HepG2 (cell line): Measurements from ENCODE around the gene L3MBTL4. TPM values are rescaled to one million over a fixed set of nuclear protein-coding genes. Genes with fewer than 3 reads are reported as not detected.

Experiments used
- ATAC-seq: fragments of 200-7000 bp; cut with Tn5 transposase; 3 replicates; pipeline ENCODE4 v1.9.1; 2020; ENCODE audit warnings: mild to moderate bottlenecking, moderate library complexity
- BruUV-seq: library from RNA; stranded (reverse); fragments of 400-500 nt; replicated peaks from 2 replicates; lab custom pipeline; 2021; lab: Mats Ljungman, UMichigan
- CTCF ChIA-PET: fragments of 300-600 bp; formaldehyde crosslinking; extraction: SDS; loops from one replicate; lab custom pipeline; 2021; ENCODE audit warnings: low total read pairs, inconsistent platforms, low intra/inter-chr PET ratio; lab: Yijun Ruan, JAX
- POLR2A ChIA-PET: fragments of 350-600 bp; sonication (Branson Sonifier 250); formaldehyde crosslinking; loops from one replicate; lab custom pipeline; 2020; ENCODE audit warnings: antibody characterized with exemption, inconsistent platforms; lab: Yijun Ruan, JAX
- DNase-seq: peaks from one replicate; pipeline ENCODE4 v3.0.0-alpha.2; 2015; ENCODE audit warnings: low spot score
- FAIRE-seq: peaks from 3 replicates; lab custom pipeline; 2011; peaks lifted over from hg19 to GRCh38; lab: Jason Lieb, UNC
- H2AFZ ChIP-seq: one replicate; pipeline ENCODE4 v1.6.1; 2011; ENCODE audit warnings: low read length, inconsistent platforms
- H3K27ac ChIP-seq: fragments of 300-600 bp; 3 replicates; pipeline ENCODE4 v1.8.0; 2011; ENCODE audit warnings: mixed run types, mild to moderate bottlenecking, mixed read lengths, low read length, inconsistent platforms; ENCODE audit not compliant: insufficient read depth; ENCODE audit errors: extremely low read length
- H3K27me3 ChIP-seq, 2 experiments: fragments of 200-600 bp in 1 of 2; 2 replicates in 1 of 2; 3 replicates in 1 of 2; pipeline versions ENCODE4 v1.6.0 to v1.8.0; 2011; ENCODE audit warnings: low read length in 2 of 2, mild to moderate bottlenecking in 2 of 2, moderate library complexity in 2 of 2, inconsistent platforms in 1 of 2; ENCODE audit not compliant: insufficient read depth in 2 of 2, control insufficient read depth in 1 of 2
- H3K36me3 ChIP-seq, 2 experiments: fragments of 200-600 bp in 1 of 2; replicated peaks in 1 of 2; 2 replicates in 1 of 2; 3 replicates in 1 of 2; pipeline versions ENCODE4 v1.5.1 to v1.8.0; 2011; ENCODE audit warnings: low read length in 2 of 2, inconsistent platforms in 1 of 2; ENCODE audit not compliant: insufficient read depth in 2 of 2, control insufficient read depth in 1 of 2
- H3K4me1 ChIP-seq: 2 replicates; pipeline ENCODE4 v1.5.1; 2012; ENCODE audit warnings: low read length, inconsistent platforms; ENCODE audit not compliant: insufficient read depth
- H3K4me2 ChIP-seq: 2 replicates; pipeline ENCODE4 v1.6.0; 2011; ENCODE audit warnings: low read depth, low read length, inconsistent platforms
- H3K4me3 ChIP-seq, 3 experiments: fragments of 200-600 bp in 1 of 3; sonication (generic), shearing (Covaris generic) in 1 of 3; replicated peaks in 1 of 3; 2 replicates each; pipeline ENCODE4 v1.5.1; 2011 to 2016; ENCODE audit warnings: low read length in 3 of 3, inconsistent platforms in 2 of 3, low read depth in 2 of 3, mild to moderate bottlenecking in 2 of 3, control low read depth in 1 of 3, mixed read lengths in 1 of 3; ENCODE audit not compliant: insufficient read depth in 1 of 3
- H3K79me2 ChIP-seq: one replicate; pipeline ENCODE4 v1.6.1; 2011; ENCODE audit warnings: low read length, inconsistent platforms; ENCODE audit not compliant: insufficient read depth
- H3K9ac ChIP-seq: 2 replicates; pipeline ENCODE4 v1.6.0; 2011; ENCODE audit warnings: mild to moderate bottlenecking, low read depth, low read length, inconsistent platforms; ENCODE audit not compliant: insufficient read depth
- H3K9me3 ChIP-seq: 2 replicates; pipeline ENCODE4 v1.5.1; 2012; ENCODE audit warnings: mild to moderate bottlenecking, low read length
- H4K20me1 ChIP-seq: 2 replicates; pipeline ENCODE4 v1.6.0; 2011; ENCODE audit warnings: inconsistent platforms, mild to moderate bottlenecking, low read length, moderate library complexity; ENCODE audit not compliant: insufficient read depth
- CEBPG ChIP-seq: IDR thresholded peaks from 2 replicates; pipeline ENCODE4 v1.6.1; 2016
- ELF3 ChIP-seq: IDR thresholded peaks from 2 replicates; pipeline ENCODE4 v1.6.1; 2016; ENCODE audit warnings: missing genetic modification reagents, missing compliant biosample characterization
- FOXA3 ChIP-seq: IDR thresholded peaks from 2 replicates; pipeline ENCODE4 v1.6.1; 2016; ENCODE audit warnings: missing genetic modification reagents, missing compliant biosample characterization
- FOXC1 ChIP-seq: sonication (generic); formaldehyde crosslinking; IDR thresholded peaks from 2 replicates; pipeline ENCODE4 v1.8.0; 2022; ENCODE audit warnings: mild to moderate bottlenecking, missing genetic modification reagents, borderline replicate concordance
- FOXP1 ChIP-seq, 2 experiments: fragments of 450-650 bp in 1 of 2; IDR thresholded peaks; 2 replicates each; pipeline ENCODE4 v1.6.1; 2017 to 2018; ENCODE audit warnings: antibody characterized with exemption in 1 of 2
- GABPA ChIP-seq, 2 experiments: IDR thresholded peaks; 2 replicates each; pipeline ENCODE4 v1.6.1; 2011 to 2016; ENCODE audit warnings: low read depth in 2 of 2, low read length in 1 of 2, missing biosample characterization in 1 of 2, missing genetic modification characterization in 1 of 2
- HNF4A ChIP-seq: sonication (generic); formaldehyde crosslinking; IDR thresholded peaks from 2 replicates; pipeline ENCODE4 v1.4.0; 2020; ENCODE audit warnings: missing genetic modification reagents
- HOMEZ ChIP-seq: IDR thresholded peaks from 2 replicates; pipeline ENCODE4 v1.6.1; 2016; ENCODE audit warnings: low read depth
- MTF1 ChIP-seq: sonication (generic); formaldehyde crosslinking; IDR thresholded peaks from 2 replicates; pipeline ENCODE4 v1.5.0; 2020; ENCODE audit warnings: missing genetic modification reagents
- ONECUT2 ChIP-seq: sonication (generic); formaldehyde crosslinking; IDR thresholded peaks from 2 replicates; pipeline ENCODE4 v1.4.0; 2020; ENCODE audit warnings: missing genetic modification reagents
- PAXIP1 ChIP-seq: sonication (generic); formaldehyde crosslinking; conservative IDR thresholded peaks from 2 replicates; pipeline ENCODE4 v1.4.0; 2020; ENCODE audit warnings: mild to moderate bottlenecking, missing genetic modification reagents, moderate library complexity
- PCBP1 ChIP-seq: fragments of 200-400 bp; formaldehyde crosslinking; IDR thresholded peaks from 2 replicates; pipeline ENCODE4 v1.6.1; 2017; ENCODE audit warnings: mild to moderate bottlenecking, low read depth, low read length, borderline replicate concordance
- POGZ ChIP-seq: sonication (generic); formaldehyde crosslinking; IDR thresholded peaks from 2 replicates; pipeline ENCODE4 v1.4.0; 2020; ENCODE audit warnings: mild to moderate bottlenecking, missing genetic modification reagents
- SNAI1 ChIP-seq: sonication (generic); formaldehyde crosslinking; IDR thresholded peaks from 2 replicates; pipeline ENCODE4 v1.5.0; 2020; ENCODE audit warnings: mild to moderate bottlenecking, missing genetic modification reagents, borderline replicate concordance
- ZFP82 ChIP-seq: sonication (generic); formaldehyde crosslinking; IDR thresholded peaks from 2 replicates; pipeline ENCODE4 v1.5.1; 2020; ENCODE audit warnings: mild to moderate bottlenecking, missing genetic modification reagents, borderline replicate concordance
- WGBS: methylation state at CpG from one replicate; pipeline ENCODE4 v1.1.6; 2017; ENCODE audit warnings: low lambda C conversion rate; 5-methylcytosine and 5-hydroxymethylcytosine counted together
- in situ Hi-C: cut with HindIII; loops from 2 replicates; pipeline ENCODE4 v1.10.0; 2017; ENCODE audit warnings: low pct_unique_long_range_greater_than_20kb; ENCODE audit not compliant: extremely low pct_ligation_motif_present
- intact Hi-C: fragments of 100-400 bp; cut with micrococcal nuclease; formaldehyde crosslinking; loops from one replicate; pipeline ENCODE4 v1.10.0; 2022; ENCODE audit not compliant: unreplicated experiment
- polyA plus RNA-seq, 8 experiments: library from polyadenylated mRNA; depleted of rRNA in 3 of 8; stranded (reverse) in 7 of 8; unstranded in 1 of 8; fragments of >200 nt; fragmentation: Illumina TruSeq in 4 of 8; extraction: Trizol in 4 of 8; gene quantifications; 2 replicates each; pipeline versions ENCODE4 v1.2.1 to v1.2.3, GENCODE V29; 2011 to 2016; ENCODE audit warnings: low read depth in 4 of 8, missing spikeins in 1 of 8, mixed read lengths in 1 of 8; ENCODE audit not compliant: insufficient read depth in 1 of 8
- total RNA-seq, 5 experiments: library from RNA; depleted of rRNA; stranded (reverse); fragments of >200 nt; fragmentation: Illumina TruSeq; extraction: Trizol; gene quantifications; 2 replicates each; pipeline ENCODE4 v1.2.3, GENCODE V29; 2016; ENCODE audit warnings: low read depth in 1 of 5

Gene L3MBTL4
- total and polyA plus RNA-seq, 2 of the 13 experiments (the other 11 are each of a cell fraction or from before 2014, with no cell fraction given), result 10.8 to 13.3 TPM

- H3K4me1 ChIP-seq, result peaks cover 10% of the 10 kb centered on the region
- intact Hi-C loops (no loop called here), in situ Hi-C loops (no loop called here)
- no peaks in the 10 kb centered on the region for H3K27me3 ChIP-seq
- TF ChIP-seq MTF1 (CRISPR knock-in tag) (no peak), FOXC1 (CRISPR knock-in tag) (no peak), GABPA (IDR thresholded peaks at IDR 0.05; ENCODE audit: low read depth, low read length) (no peak), GABPA (CRISPR knock-in tag; IDR thresholded peaks at IDR 0.05; ENCODE audit: low read depth) (peak; percentile 21; the same call in 1 of the 2 replicates), CEBPG (CRISPR knock-in tag) (0 out of 2 replicates have a peak, but pooled peaks have one; percentile 11), ONECUT2 (CRISPR knock-in tag) (peak; percentile 79), HNF4A (CRISPR knock-in tag) (0 out of 2 replicates have a peak, but pooled peaks have one; percentile 9), PCBP1 (no peak), POGZ (0 out of 2 replicates have a peak, but pooled peaks have one; percentile 29), ZFP82 (CRISPR knock-in tag) (no peak), ELF3 (peak; percentile 53; the same call in 1 of the 2 replicates), HOMEZ (CRISPR knock-in tag) (peak; percentile 44; the same call in 1 of the 2 replicates), FOXP1 (IDR thresholded peaks at IDR 0.05) (no peak), FOXP1 (CRISPR knock-in tag; IDR thresholded peaks at IDR 0.05) (peak; percentile 27; the same call in 1 of the 2 replicates), SNAI1 (CRISPR knock-in tag) (no peak), PAXIP1 (CRISPR knock-in tag) (peak; percentile 49), FOXA3 (0 out of 2 replicates have a peak, but pooled peaks have one; percentile 17)
- POLR2A ChIA-PET, result no interaction called here
- H3K4me2 ChIP-seq, result no peak overlapping the region
- ATAC-seq (peak; percentile 61), DNase-seq (peak; percentile 10), FAIRE-seq (no peak)
- no peak overlapping the region for H3K27ac ChIP-seq
- H4K20me1 ChIP-seq, result no peaks in the 10 kb centered on the region
- no peaks in the 10 kb centered on the region for H3K36me3 ChIP-seq
- peaks cover 29% of the 10 kb centered on the region for H3K79me2 ChIP-seq
- 64% methylated on average over 2 of the region's 2 CpGs for WGBS
- peaks cover 19% of the 10 kb centered on the region; the same call in 1 of the 2 replicates for H3K9me3 ChIP-seq
- no peak overlapping the region for H3K9ac ChIP-seq
- no TSS peak for BruUV-seq
- H2AFZ ChIP-seq, result no peak overlapping the region
- CTCF ChIA-PET, result no interaction called here
- no peak overlapping the region for H3K4me3 ChIP-seq
Measured at GRCh38 chr18:6342990-6343389, 71.7 kb downstream of the L3MBTL4 start.
